ENCODE results near the gene OSBPL6. TPM values are rescaled to one million over a fixed set of nuclear protein-coding genes. Genes with fewer than 3 reads are reported as not detected.
"Not testable (repeated sequence)": the region's sequence is repeated elsewhere in the genome, so short reads cannot be mapped to it uniquely, and the experiment has no call there.

OSBPL6 gene
- total and polyA plus RNA-seq, 2 of the 13 experiments (the other 11 are each of a cell fraction or from before 2014, with no cell fraction given) = 0.03 to 0.11 TPM

GRCh38 chr2:178198441-178198840 is 4.1 kb downstream of the OSBPL6 start:
- ATAC-seq; H3K36me3 ChIP-seq (replicated peaks in 1 of 2; ENCODE audit: control insufficient read depth in 1 of 2, insufficient read depth in 2 of 2, low read length in 2 of 2); H3K9me3 ChIP-seq (ENCODE audit: low read length); H2AFZ ChIP-seq (ENCODE audit: low read length); H3K4me3 ChIP-seq (replicated peaks in 1 of 3; ENCODE audit: insufficient read depth in 1 of 3, low read depth in 2 of 3, low read length in 3 of 3); H4K20me1 ChIP-seq (ENCODE audit: insufficient read depth, low read length); H3K79me2 ChIP-seq (ENCODE audit: insufficient read depth, low read length); BruUV-seq (replicated peaks); H3K9ac ChIP-seq (ENCODE audit: insufficient read depth, low read depth, low read length); H3K27ac ChIP-seq (ENCODE audit: extremely low read length, insufficient read depth, low read length); CTCF ChIA-PET (ENCODE audit: low intra/inter-chr PET ratio, low total read pairs); H3K4me2 ChIP-seq (ENCODE audit: low read depth, low read length); FAIRE-seq; DNase-seq (ENCODE audit: low spot score); in situ Hi-C loops (cut with HindIII; ENCODE audit: extremely low pct_ligation_motif_present, low pct_unique_long_range_greater_than_20kb); POLR2A ChIA-PET: not testable (repeated sequence)
- intact Hi-C loops (cut with micrococcal nuclease; ENCODE audit: unreplicated experiment) = loop anchor here (5.0 kb wide), 1 partner anchor 79 kb away; no protein-coding TSS in a partner anchor
- H3K27me3 ChIP-seq (ENCODE audit: control insufficient read depth in 1 of 2, insufficient read depth in 2 of 2, low read length in 2 of 2) = peaks cover 8 to 50% of the 10 kb centered on the region in 2 experiments; a peak in 4 of 5 replicates
- peaks cover 18% of the 10 kb centered on the region for H3K4me1 ChIP-seq (ENCODE audit: insufficient read depth, low read length)
- WGBS (ENCODE audit: low lambda C conversion rate) = 33% methylated on average over 4 of the region's 4 CpGs

- Histone ChIP-seq H3K9me3 (ENCODE audit: low read length) (no peaks in the 10 kb centered on the region), H2AFZ (ENCODE audit: low read length) (no peak overlapping the region), H3K4me2 (ENCODE audit: low read depth, low read length) (no peak overlapping the region), H3K4me1 (ENCODE audit: insufficient read depth, low read length) (peaks cover 12% of the 10 kb centered on the region), H3K27me3 (ENCODE audit: control insufficient read depth in 1 of 2, insufficient read depth in 2 of 2, low read length in 2 of 2) (peaks cover 9 to 47% of the 10 kb centered on the region in 2 experiments; a peak in 4 of 5 replicates), H3K27ac (ENCODE audit: extremely low read length, insufficient read depth, low read length) (no peak overlapping the region), H3K79me2 (ENCODE audit: insufficient read depth, low read length) (no peaks in the 10 kb centered on the region), H3K4me3 (replicated peaks in 1 of 3; ENCODE audit: insufficient read depth in 1 of 3, low read depth in 2 of 3, low read length in 3 of 3) (no peak overlapping the region), H4K20me1 (ENCODE audit: insufficient read depth, low read length) (peaks cover 4% of the 10 kb centered on the region; the same call in 1 of the 2 replicates), H3K36me3 (replicated peaks in 1 of 2; ENCODE audit: control insufficient read depth in 1 of 2, insufficient read depth in 2 of 2, low read length in 2 of 2) (no peaks in the 10 kb centered on the region), H3K9ac (ENCODE audit: insufficient read depth, low read depth, low read length) (no peak overlapping the region)
- FAIRE-seq (no peak), ATAC-seq (no peak), DNase-seq (ENCODE audit: low spot score) (no peak)
- no TSS peak for BruUV-seq (replicated peaks)
- WGBS (ENCODE audit: low lambda C conversion rate) = 35% methylated on average over 1 of the region's 1 CpG
- TF ChIP-seq ARNTL (CRISPR knock-in tag; IDR thresholded peaks at IDR 0.05) (no peak), NR1H2 (CRISPR knock-in tag; IDR thresholded peaks at IDR 0.05; ENCODE audit: borderline replicate concordance, low read depth) (no peak), JDP2 (CRISPR knock-in tag; IDR thresholded peaks at IDR 0.05; ENCODE audit: borderline replicate concordance) (no peak), MAFK (conservative IDR thresholded peaks at IDR 0.05 in 1 of 2, IDR thresholded peaks at IDR 0.05 in 1 of 2; ENCODE audit: low read length in 2 of 2) (no peak), HINFP (CRISPR knock-in tag; IDR thresholded peaks at IDR 0.05; ENCODE audit: low read depth) (no peak)
- ChIA-PET POLR2A (no interaction called here), CTCF (ENCODE audit: low intra/inter-chr PET ratio, low total read pairs) (no interaction called here)
- in situ Hi-C loops (cut with HindIII; ENCODE audit: extremely low pct_ligation_motif_present, low pct_unique_long_range_greater_than_20kb) (no loop called here), intact Hi-C loops (cut with micrococcal nuclease; ENCODE audit: unreplicated experiment) (loop anchor here (5.0 kb wide), 1 partner anchor 78 kb away; no protein-coding TSS in a partner anchor)
Observed at GRCh38 chr2:178199334-178199733, 5.0 kb downstream of the OSBPL6 start.
